Kidney (tissue), 22 donors: Measurements from ENCODE around the gene HTN1. TPM values are rescaled to one million over a fixed set of nuclear protein-coding genes. Genes with fewer than 3 reads are reported as not detected.
"Not testable (repeated sequence)": the region's sequence is repeated elsewhere in the genome, so short reads cannot be mapped to it uniquely, and the experiment has no call there.

Experiments
- DNase-seq, 5 donors: peaks; one replicate each; pipeline ENCODE4 v3.0.0-alpha.2; 2013 to 2020
- FAIRE-seq: peaks from 2 replicates; lab custom pipeline; 2012; peaks lifted over from hg19 to GRCh38; lab: Jason Lieb, UNC
- H3K27ac ChIP-seq, 2 donors: one replicate each; pipeline ENCODE4 v1.7.0; 2013; ENCODE audit warnings: low read depth in 2 of 2, low read length in 2 of 2, inconsistent platforms in 1 of 2
- H3K27me3 ChIP-seq: one replicate; pipeline ENCODE4 v1.7.1; 2013; ENCODE audit warnings: low read length, inconsistent platforms; ENCODE audit not compliant: control insufficient read depth, insufficient read depth
- H3K36me3 ChIP-seq, 3 donors: one replicate each; pipeline versions ENCODE4 v1.7.0 to v1.7.1; 2013; ENCODE audit warnings: low read length in 3 of 3, control low read depth in 1 of 3, inconsistent platforms in 1 of 3; ENCODE audit not compliant: insufficient read depth in 3 of 3, control insufficient read depth in 2 of 3
- H3K4me1 ChIP-seq, 3 donors: one replicate each; pipeline versions ENCODE4 v1.7.0 to v1.7.1; 2013; ENCODE audit warnings: low read length in 3 of 3, inconsistent platforms in 1 of 3, low read depth in 1 of 3; ENCODE audit not compliant: control insufficient read depth in 2 of 3, insufficient read depth in 2 of 3
- H3K4me3 ChIP-seq, 3 donors: one replicate each; pipeline versions ENCODE4 v1.7.0 to v1.8.1; 2013; ENCODE audit warnings: low read length in 3 of 3, control low read depth in 1 of 3, inconsistent platforms in 1 of 3
- H3K9ac ChIP-seq, 3 donors: one replicate each; pipeline versions ENCODE4 v1.7.0 to v1.7.1; 2013; ENCODE audit warnings: low read length in 3 of 3, control low read depth in 1 of 3, inconsistent platforms in 1 of 3
- H3K9me3 ChIP-seq, 3 donors: one replicate each; pipeline versions ENCODE4 v1.7.0 to v1.7.1; 2013; ENCODE audit warnings: low read length in 3 of 3, control low read depth in 1 of 3, inconsistent platforms in 1 of 3; ENCODE audit not compliant: control insufficient read depth in 2 of 3, insufficient read depth in 1 of 3
- CTCF ChIP-seq: IDR thresholded peaks from 3 replicates; pipeline ENCODE4 v1.5.1; 2012; ENCODE audit warnings: mild to moderate bottlenecking, moderate library complexity, borderline replicate concordance; ENCODE audit not compliant: insufficient read depth; ENCODE audit errors: extremely low read depth
- intact Hi-C: fragments of 100-400 bp; cut with DNase I; formaldehyde crosslinking; loops from one replicate; pipeline ENCODE4 v1.11.1; 2022
- long read RNA-seq, 10 donors: library from polyadenylated mRNA in 1 of 10; unstranded in 1 of 10; transcript quantifications; one replicate each; pipeline ENCODE4 v2.0.0 and lab custom pipeline, GENCODE V29; 2021 to 2026
- polyA plus RNA-seq: library from polyadenylated mRNA; stranded (reverse); fragments of 350-450 nt; fragmentation: Illumina TruSeq; extraction: RNeasy Lipid Tissue Mini Kit (QIAGEN cat#74804); gene quantifications from one replicate; pipeline ENCODE4 v1.2.3, GENCODE V29; 2014; ENCODE audit warnings: low read depth, low replicate concordance; ENCODE audit not compliant: insufficient read depth
- total RNA-seq: library from RNA; stranded (reverse); fragmentation: NEBNext Ultra II Directional; extraction: Animal tissue kit (Norgen Biotek cat#: 25700); gene quantifications from one replicate; pipeline ENCODE4 v1.2.1, GENCODE V29; 2021
- donor health status: control.
- donor health status: control.
- donor health status: control.
- donor health status: control.
- donor health status: control.
- donor health status: DM: yes; HTN: yes; CAD: no.
- donor health status: Normal renal cell carcinoma (clear cell type).

Gene HTN1
- total RNA-seq (not detected), polyA plus RNA-seq (not detected)
- long read RNA-seq, donor 1, result 0 reads
- long read RNA-seq, donor 2, result 0 reads
- long read RNA-seq, donor 3, result 0 reads
- long read RNA-seq, donor 4, result 0 reads
- long read RNA-seq, donor 5, result 0 reads
- long read RNA-seq, donor 6, result 0 reads
- long read RNA-seq, donor 7, result 0 reads
- long read RNA-seq, donor 8, result 0 reads
- long read RNA-seq, donor 9, result 0 reads
- long read RNA-seq, donor 10, result 0 reads

GRCh38 chr4:70050138-70050537, at the start of gene HTN1:
HTN1 (plus strand) TSS chr4:70050438; CDS start chr4:70053077, 2,639 bp downstream.
- not testable (repeated sequence) for FAIRE-seq

GRCh38 chr4:70000711-70001110, 49.5 kb upstream of the HTN1 start:
- Histone ChIP-seq H3K9ac (no peak overlapping the region), H3K36me3 (no peaks in the 10 kb centered on the region), H3K4me3 (no peak overlapping the region), H3K27ac (no peak overlapping the region), H3K27me3 (no peaks in the 10 kb centered on the region), H3K4me1 (no peaks in the 10 kb centered on the region), H3K9me3 (no peaks in the 10 kb centered on the region)
- intact Hi-C loops, result no loop called here
- DNase-seq (no peak), FAIRE-seq (no peak)
- no peak for TF ChIP-seq CTCF

More at GRCh38 chr4:70050138-70050537, at the start of gene HTN1:
- H3K27ac ChIP-seq, H3K4me1 ChIP-seq, intact Hi-C loops, H3K4me3 ChIP-seq, DNase-seq, H3K36me3 ChIP-seq, H3K9ac ChIP-seq, H3K27me3 ChIP-seq, H3K9me3 ChIP-seq: not testable (repeated sequence)

- no peak for TF ChIP-seq CTCF
- no peak for DNase-seq
- intact Hi-C loops, result no loop called here
- no peak for FAIRE-seq
- H3K27ac ChIP-seq, result no peak overlapping the region
- H3K9ac ChIP-seq, result no peak overlapping the region
- H3K4me3 ChIP-seq, result no peak overlapping the region
- H3K27me3 ChIP-seq, result no peaks in the 10 kb centered on the region
- no peaks in the 10 kb centered on the region for H3K4me1 ChIP-seq
- H3K9me3 ChIP-seq, result no peaks in the 10 kb centered on the region
- H3K36me3 ChIP-seq, result no peaks in the 10 kb centered on the region
Measured at GRCh38 chr4:70002507-70002906, 47.7 kb upstream of the HTN1 start.

GRCh38 chr4:70008771-70009170, 41.5 kb upstream of the HTN1 start:
- Histone ChIP-seq H3K9me3 (no peaks in the 10 kb centered on the region), H3K27ac (no peak overlapping the region), H3K27me3 (no peaks in the 10 kb centered on the region), H3K4me1 (no peaks in the 10 kb centered on the region), H3K9ac (no peak overlapping the region), H3K36me3 (no peaks in the 10 kb centered on the region), H3K4me3 (no peak overlapping the region)
- FAIRE-seq (no peak), DNase-seq (no peak)
- TF ChIP-seq CTCF, result no peak
- intact Hi-C loops, result no loop called here

- H3K27ac ChIP-seq, H3K4me1 ChIP-seq, FAIRE-seq, H3K9me3 ChIP-seq, H3K9ac ChIP-seq, H3K36me3 ChIP-seq, intact Hi-C loops, DNase-seq, H3K27me3 ChIP-seq, H3K4me3 ChIP-seq: not testable (repeated sequence)
Measured at GRCh38 chr4:70019006-70019405, 31.2 kb upstream of the HTN1 start.
